ENCODE data around the gene SLX4.

- TF ChIP-seq EZH2 (IDR thresholded peaks at IDR 0.05): no peak
- no peak for TF ChIP-seq POLR2AphosphoS5 (IDR thresholded peaks at IDR 0.05; ENCODE audit: borderline replicate concordance, low read depth, low read length)
Observed at GRCh38 chr16:3548859-3549258, 62.5 kb downstream of the SLX4 start.
